NCI-H460 (cell line): Measurements from ENCODE around the gene TEAD3. TPM values are rescaled to one million over a fixed set of nuclear protein-coding genes. Genes with fewer than 3 reads are reported as not detected.
"Not testable (repeated sequence)": the region's sequence is repeated elsewhere in the genome, so short reads cannot be mapped to it uniquely, and the experiment has no call there.

ENCODE experiments used
- DNase-seq: peaks from one replicate; pipeline ENCODE4 v3.0.0-alpha.2; 2016; ENCODE audit warnings: low read depth; ENCODE audit errors: extremely low read depth
- polyA plus RNA-seq: library from polyadenylated mRNA; depleted of rRNA; stranded (reverse); fragments of >200 nt; gene quantifications from 2 replicates; pipeline ENCODE4 v1.2.3, GENCODE V29; 2014; cell fraction: nucleus; rRNA removed
- total RNA-seq: library from RNA; depleted of rRNA; stranded (reverse); fragments of >200 nt; shearing (Covaris generic); gene quantifications from 2 replicates; pipeline ENCODE4 v1.2.3, GENCODE V29; 2014; rRNA removed

Gene TEAD3
- 2.4 and 2.7 TPM in 2 replicates for total RNA-seq
- 3.2 and 5.6 TPM in 2 replicates for polyA plus RNA-seq

DNA sequence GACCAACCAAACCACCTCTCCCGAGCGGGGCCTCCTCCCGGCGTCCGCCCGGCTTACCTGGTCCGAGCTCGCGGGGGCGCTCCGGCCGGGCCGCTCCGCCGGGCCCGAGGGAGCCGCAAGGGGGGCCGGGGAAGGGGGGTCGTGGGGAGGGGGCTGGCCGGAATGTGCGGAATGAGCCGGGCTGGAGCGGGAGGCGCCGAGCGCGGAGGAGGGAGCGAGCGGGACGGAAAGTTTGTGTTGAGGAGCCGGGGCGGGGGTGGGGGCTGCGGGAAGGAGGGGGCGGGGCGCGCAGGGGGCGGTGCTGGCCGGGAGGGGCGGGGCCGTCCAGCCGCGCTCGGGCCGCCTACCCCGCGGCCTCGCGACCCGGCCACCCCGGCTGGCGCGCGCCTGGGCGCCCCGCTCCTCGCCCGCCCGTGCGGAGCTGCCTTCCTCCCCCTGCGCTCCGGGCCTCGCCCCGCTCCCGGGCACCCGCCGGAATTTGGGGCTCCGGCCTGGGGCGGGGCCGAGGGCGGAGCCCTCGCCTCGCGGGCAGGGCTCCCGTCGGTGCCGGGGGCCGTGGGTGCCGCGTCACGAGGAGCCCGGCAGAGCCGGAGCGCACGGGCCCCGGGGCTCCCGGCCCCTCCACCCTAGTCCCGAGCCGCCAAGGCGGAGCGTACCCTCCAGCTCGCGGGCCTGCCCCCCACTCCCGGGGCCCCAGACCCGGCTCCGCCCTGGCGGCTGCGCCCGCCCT lies at the start of gene TEAD3:
TSS of gene TEAD3 (minus strand) at position 239 of the 730 bp plus-strand sequence.
- DNase-seq, result peak; percentile 11

GRCh38 chr6:35544769-35545361 lies 48.0 kb upstream of the TEAD3 start:
- no peak for DNase-seq

- DNase-seq, result no peak
These were observed 46.7 kb upstream of the TEAD3 start for GRCh38 chr6:35543459-35544193.

- no peak for DNase-seq
These were observed 45.0 kb upstream of the TEAD3 start for GRCh38 chr6:35541836-35542235.

DNA sequence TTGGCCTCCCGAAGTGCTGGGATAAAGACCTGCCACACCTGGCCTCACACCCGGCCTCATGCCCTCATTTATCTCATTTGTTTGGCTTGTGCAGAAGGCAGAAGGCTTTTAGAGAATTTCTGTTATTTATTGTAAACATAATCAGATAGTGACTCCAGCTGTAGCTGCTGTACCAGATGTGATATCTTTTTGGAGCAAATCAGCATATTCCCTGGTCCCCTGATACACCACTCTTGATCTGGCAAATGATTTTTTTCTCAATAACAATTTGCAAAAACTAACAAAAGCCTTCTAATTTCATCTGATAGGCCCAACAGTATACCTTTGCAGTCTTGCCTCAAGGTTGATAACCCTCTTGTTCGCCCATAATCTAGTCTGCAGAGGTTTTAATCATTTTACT lies 42.3 kb upstream of the TEAD3 start:
- DNase-seq, result no peak

DNA sequence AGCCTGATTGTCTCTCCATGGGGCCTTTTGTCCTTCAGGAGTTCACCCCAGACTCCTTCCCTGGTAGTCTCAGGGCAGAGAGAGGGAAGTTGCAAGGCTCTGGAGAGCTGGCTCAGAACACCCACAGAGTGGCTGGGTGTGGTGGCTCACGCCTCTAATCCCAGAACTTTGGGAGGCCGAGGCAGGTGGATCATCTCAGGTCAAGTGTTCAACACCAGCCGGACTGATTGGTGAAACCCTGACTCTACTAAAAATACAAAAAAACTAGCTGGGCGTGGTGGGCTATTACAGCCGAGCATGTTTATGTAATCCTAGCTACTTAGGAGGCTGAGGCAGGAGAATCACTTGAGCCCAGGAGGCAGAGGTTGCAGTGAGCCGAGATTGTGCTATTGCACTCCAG lies 39.0 kb upstream of the TEAD3 start:
- not testable (repeated sequence) for DNase-seq

DNA sequence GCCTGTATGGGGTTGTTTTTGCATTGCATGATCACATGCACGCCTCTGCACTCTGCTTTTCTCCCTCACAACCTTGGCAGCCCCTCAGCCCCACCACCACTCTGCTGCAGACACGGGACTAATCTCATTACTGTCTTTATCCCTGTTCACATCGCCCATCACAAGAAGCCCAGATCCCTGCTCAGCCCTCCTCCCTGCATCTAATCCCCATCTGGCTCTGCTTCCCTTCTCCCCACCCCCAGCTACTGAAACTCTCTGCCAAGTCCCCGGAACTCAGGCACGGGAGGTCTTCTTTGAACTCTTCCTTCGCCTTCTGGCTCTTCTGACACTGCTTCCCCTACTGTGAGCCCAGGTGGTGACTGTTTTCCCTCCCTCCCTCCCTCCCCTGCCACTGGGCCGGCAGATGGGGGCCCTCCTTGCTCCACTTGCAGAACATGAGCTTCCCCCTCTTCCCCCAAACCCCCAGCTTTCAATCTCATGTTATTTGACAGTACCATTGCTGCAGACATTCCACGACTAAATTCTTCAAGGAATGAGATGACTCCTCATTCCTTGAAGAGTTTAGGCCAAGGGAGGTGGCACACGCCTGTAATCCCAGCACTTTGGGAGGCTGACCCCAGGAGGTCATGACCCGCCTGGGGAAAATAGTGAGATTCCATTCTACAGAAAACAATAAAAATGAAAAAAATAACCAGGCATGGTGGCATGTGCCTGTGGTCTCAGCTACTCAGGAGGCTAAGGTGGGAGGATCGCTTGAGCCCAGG lies 37.7 kb upstream of the TEAD3 start:
- no peak for DNase-seq

GRCh38 chr6:35533981-35534380 lies 37.1 kb upstream of the TEAD3 start:
- DNase-seq, result no peak

GRCh38 chr6:35532126-35532525 lies 35.2 kb upstream of the TEAD3 start:
- no peak for DNase-seq

DNA sequence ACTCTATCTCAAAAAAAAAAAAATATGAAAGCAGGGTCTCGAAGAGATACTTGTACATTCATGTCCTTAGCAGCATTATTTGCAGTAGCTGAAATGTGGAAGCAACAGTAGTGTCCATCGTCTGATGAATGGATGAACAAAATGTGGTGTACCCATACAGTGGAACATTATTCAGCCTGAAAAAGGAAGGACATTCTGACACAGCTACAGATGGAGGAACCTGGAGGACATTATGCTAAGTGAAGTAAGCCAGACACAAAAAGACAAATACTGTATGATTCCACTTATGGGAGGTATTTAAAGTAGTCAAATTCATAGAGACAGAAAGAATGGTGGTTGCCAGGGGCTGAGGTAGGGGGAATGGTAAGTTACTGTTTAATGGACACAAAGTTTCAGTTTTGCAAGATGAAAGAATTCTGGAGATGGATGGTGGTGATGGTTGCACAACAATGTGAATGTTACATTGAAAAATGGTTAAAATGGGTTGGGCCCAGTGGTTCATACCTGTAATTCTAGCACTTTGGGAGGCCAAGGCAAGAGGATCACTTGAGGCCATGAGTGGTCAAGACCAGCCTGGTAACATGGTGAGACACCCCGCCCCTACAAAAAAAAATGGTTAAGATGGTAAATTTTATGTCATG lies 27.6 kb upstream of the TEAD3 start:
- no peak for DNase-seq

DNA sequence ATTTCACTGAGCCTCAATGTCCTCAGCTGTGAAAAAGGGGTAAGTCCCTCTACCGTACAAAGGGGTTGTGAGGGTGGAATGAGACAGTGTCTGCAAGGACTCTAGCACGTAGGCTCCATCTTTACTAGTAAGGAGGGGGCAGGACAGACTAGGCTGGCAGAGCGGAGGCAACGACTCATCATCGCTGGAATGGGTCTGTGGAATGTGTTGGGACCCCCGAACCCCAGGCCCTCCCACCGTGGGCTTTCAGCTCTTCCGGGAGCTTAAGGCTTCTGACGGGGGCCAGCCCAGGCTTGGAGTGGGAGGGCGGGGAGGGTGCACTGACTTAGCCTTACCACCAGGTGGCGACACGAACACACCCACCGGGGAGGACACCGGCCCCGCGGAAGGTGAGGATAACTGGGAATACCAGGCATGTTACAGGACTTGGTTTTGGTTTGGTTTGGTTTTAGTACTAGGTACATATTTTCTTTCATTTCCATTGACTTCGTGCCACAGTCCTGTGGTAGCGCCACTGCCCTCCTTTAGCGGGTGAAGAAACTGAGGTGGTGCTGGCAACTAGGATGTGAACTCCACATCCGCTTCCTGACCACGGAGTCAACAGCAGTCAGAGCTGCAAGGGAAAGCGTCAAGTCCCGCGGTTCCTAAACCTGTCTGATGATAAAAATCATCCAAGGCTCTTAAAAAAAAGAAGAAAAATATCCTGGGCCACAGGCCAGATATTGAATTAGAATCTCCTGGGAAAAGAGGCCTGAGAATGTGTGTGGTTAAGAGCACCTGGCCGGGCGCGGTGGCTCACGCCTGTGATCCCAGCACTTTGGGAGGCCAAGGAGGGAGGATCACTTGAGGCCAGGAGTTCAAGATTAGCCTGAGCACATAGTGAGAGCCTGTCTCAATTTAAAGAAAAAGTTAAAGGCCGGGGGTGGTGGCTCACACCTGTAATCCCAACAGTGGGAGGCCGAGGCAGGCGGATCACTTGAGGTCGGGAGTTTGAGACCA lies 26.1 kb upstream of the TEAD3 start:
- peak; percentile 54 for DNase-seq

DNA sequence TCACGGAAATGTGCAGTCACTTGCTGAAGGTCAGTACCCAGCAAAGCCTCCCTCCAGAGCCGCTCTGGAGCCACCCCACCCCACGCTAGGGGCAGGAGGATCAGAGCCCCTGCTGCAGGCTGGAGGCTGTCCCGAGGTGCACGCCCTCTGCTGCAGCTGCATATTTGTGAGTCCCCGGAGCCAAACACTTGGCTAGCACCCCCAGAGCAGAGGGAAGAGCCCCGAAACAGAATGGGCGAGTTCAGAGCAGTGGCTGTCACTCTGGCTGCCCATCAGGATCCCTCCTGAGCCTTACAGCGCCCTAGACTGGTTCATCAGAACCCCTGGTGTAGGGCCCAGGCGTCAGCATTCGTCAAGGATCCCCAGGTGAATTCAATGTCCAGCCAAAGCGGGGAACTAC lies 25.3 kb upstream of the TEAD3 start:
- DNase-seq, result no peak

DNA sequence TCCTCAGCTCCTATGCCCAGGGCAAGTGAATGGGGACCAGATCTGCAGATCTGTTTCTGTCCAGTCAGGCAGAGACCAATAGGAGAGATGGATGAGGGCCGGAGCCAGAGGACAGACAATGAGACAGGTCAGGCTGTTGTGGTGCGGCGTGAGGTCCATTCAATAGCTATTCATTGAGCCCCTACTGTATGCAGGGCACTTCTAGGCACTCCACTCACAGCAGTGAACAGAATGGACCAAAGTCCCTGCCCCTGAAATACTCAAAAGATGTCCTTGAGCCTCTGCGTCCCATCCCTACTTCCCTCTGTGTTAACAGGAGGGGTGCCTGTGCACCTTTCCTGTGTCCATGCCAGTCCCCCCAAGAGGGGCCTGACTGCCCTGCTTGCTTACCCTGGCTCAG lies 24.4 kb upstream of the TEAD3 start:
- no peak for DNase-seq

DNA sequence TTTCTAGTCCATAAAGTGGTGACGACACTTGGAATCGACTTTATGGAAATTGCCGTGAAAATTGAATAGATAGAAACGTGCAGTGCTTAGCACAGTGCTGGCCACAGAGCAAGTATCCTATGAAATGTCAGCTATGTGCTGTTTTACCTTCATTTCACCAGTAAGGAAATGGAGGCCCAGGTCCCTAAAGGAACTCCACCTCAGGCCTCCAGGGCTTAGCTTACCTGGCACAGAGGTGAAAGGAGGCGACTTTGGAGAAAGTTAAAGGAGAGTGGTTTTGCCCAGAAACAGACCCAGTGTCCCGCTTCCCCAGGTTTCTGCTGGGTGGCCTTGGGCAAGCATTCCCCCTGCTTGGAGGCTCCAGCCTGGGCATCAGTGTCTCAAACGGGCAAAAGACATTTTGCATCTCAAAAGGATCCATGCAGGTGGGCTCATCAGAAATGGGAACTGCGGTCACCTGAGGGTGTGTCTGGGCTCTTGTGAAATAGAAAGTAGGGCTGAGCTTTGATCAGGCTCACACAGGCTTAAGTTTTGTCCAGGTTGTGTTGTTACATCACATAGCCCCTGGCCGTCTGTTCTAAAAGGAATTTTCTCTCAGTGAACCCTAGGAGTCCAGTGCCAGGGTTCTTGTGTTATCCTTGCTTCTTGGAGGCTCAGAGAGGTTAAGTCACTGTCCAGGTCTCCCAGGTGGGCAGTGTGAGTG lies 22.6 kb upstream of the TEAD3 start:
- no peak for DNase-seq

DNA sequence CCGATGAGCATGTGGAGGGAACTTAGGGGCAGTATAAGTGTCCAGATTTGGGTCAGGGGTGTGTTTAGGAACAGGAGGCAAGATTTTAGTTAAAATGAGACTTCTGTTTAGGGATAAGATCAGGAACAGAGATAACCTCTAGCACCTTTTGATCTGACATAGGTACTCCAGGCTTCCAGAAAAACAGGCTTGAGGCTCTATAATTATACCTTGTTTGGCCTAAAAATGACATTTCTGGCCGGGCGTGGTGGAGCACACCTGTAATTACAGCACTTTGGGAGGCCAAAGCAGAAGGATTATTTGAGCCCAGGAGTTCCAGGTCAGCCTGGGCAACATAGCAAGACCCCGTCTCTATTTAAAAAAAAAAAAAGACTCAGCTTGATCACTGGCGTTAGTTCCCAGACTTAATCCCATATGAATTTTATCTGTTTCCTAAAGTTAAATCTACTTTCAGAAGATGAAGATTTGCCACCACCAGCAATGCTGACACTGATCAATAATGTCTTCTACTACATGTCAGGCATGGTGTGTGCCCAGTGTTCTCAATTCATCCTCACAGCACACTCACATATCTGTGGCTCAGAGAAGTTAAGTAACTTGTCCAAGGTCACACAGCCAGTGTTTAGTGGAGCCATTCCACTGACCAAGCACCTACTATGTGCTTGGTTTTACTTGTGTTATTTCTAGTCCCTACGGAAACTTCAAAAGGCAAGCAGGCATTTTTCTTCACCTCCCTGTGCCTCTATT lies 21.9 kb upstream of the TEAD3 start:
- no peak for DNase-seq

DNA sequence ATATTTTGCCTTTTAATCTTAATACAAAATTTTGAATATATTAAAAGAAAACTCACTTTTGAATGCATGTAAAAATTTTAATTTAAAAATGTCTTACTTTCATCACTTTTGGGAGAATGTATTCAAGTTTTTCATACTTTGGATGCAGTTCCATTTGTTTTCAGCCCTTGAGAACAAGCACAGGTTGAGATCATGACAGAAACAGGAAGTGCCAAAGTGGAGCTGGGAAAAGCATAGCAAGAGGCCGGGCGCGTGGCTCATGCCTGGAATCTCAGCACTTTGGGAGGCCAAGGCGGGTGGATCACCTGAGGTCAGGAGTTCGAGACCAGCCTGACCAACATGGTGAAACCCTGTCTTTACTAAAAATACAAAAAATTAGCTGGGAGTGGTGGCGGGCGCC lies 21.1 kb upstream of the TEAD3 start:
- DNase-seq, result not testable (repeated sequence)

GRCh38 chr6:35516712-35517111 lies 19.8 kb upstream of the TEAD3 start:
- DNase-seq, result no peak

DNA sequence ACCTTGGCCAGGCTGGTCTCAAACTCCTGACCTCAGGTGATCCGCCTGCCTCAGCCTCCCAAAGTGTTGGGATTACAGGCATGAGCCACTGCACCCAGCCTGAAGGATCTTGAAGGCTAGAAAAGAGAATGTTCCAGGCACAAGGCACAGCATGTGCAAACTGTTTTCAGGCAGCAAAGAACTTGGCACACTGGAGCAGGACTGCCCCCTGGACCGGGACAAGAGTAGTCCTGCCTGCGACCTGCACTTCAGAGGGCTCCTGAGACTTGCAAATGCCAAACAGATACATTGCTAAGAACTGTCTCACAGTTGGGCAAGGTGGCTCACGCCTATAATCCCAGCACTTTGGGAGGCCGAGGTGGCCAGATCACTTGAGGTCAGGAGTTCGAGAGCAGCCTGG lies 19.1 kb upstream of the TEAD3 start:
- DNase-seq, result not testable (repeated sequence)
